GM21367 (cell line): ENCODE data around the gene PHKB.

ENCODE experiments used
- ATAC-seq: cut with Tn5 transposase; IDR thresholded peaks from one replicate; pipeline ENCODE4 v1.9.1; 2021; ENCODE audit not compliant: unreplicated experiment

PHKB gene

GRCh38 chr16:47725188-47725695 is 264.1 kb downstream of the PHKB start:
- no peak for ATAC-seq

GRCh38 chr16:47726031-47726675 is 265.0 kb downstream of the PHKB start:
- ATAC-seq, result no peak

- ATAC-seq, result no peak
These were observed 266.0 kb downstream of the PHKB start for GRCh38 chr16:47727131-47727530.

DNA sequence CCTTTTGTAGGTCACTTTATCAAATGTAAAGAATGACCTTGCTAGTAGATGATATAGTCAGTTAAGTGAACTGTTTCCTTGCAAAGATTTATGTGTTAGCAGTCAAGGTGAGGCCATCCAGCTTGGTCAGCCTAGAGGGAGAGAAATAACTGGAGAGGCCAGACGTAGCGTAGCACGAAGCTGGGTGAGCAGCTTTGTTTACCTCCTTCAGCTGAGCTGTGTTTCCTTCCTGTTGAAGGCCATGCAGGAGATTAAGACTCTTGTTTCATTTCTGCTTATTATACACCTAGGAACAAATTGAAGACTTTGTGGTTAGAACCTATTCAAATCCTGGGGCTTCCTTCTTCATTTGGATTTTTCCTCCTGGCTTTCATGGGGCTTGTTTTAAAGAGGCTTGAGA is 267.1 kb downstream of the PHKB start:
- no peak for ATAC-seq

- no peak for ATAC-seq
These were observed 268.6 kb downstream of the PHKB start for GRCh38 chr16:47729701-47730100.

DNA sequence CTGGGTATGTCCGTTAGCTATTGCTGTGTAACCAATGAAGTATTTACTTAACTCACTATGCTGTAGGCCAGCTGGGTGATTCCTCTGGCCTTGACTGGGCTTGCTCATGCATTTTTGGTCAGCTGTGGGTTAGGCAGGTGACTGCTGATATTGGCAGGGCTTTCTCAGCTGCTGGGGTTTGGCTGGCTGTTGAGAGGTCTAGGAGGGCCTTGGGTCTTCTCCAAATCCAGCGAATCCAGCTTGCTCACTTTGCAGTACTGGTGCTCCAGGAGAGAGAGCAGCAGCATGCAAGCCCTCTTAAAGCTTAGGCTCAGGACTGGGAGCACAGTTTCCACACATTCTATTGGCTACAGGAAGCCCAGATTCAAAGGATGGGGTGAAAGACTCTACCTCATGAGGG is 270.1 kb downstream of the PHKB start:
- no peak for ATAC-seq

- no peak for ATAC-seq
These were observed 271.0 kb downstream of the PHKB start for GRCh38 chr16:47732122-47732521.

DNA sequence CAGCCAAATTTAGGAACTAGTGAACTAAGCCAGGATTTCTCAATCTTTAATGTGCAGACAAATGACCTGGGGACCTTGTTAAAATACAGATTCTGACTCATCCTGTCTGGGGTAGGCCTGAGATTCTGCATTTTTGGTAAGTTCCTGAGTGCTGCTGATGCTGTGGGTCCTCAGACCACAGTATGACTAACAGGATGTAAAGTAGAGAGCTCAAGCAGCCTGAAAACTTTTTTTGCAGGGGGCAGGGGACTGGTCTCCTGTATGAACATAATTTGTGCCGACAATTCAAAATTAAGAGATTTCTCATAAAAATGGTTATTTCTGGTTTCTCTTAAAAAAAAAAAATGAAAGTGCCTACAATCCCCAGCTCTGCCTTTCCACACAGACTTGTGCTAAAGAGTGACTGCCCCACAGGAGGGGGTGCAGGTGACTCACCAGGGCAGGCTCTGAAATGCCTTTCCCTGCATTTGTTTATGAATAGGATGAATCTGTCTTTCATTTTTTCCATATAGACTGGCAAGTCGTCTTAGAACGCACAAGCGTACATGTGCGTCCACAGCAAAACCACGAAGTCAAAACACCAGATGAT is 271.5 kb downstream of the PHKB start:
- ATAC-seq, result no peak

GRCh38 chr16:47734081-47734857 is 273.1 kb downstream of the PHKB start:
- ATAC-seq, result no peak

DNA sequence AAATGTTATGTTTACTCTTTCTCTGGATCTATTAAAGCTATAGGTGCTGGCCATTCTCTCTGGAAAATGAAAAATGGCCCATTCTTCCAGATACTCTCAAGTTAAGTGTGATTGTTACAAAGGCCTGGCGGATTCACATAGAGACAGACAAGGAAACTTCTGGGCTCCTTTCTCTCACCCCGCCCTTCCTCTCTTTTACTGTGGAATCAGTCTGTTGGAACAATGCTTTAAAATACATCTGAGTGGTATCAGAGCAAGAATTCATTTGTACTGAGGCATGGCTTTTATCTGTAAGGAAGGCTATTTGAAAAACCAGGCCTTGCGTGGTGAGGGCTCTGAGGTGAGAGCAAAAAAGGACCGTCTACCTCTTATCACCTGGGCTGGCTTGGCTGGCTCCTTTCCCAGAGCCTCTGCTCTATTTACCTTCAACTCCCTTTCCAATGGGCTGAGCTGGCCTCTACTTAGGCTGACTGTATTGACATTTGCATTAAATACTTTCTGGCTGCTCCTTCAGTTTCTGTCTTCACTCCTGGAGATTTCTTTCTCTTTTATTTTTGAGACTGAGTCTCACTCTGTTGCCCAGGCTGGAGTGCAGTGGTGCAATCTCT is 274.0 kb downstream of the PHKB start:
- ATAC-seq, result no peak

DNA sequence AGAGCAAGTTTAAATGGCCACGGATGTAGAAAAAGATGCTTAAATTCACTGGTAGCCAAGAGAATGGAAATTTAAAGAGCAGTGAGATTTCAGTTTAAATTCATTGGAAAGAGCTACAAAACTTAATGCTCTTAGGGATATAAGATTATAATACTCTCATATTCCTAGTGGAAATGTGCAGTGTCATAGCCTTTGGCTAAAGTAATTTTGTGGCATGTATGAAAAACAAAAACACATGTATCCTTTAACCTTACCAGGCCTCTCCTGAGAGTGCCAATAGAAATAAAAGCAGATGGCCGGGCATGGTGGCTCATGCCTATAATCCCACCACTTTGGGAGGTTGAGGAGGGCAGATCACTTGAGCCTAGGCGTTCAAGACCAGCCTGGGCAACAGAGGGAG is 289.2 kb downstream of the PHKB start:
- ATAC-seq, result no peak
